Mesodermal cell (in vitro differentiated cells): ENCODE data around the gene SOCS3.
A peak's percentile ranks its signal among the peaks of the same experiment; 100 is the strongest.
"Not testable (repeated sequence)": the region's sequence is repeated elsewhere in the genome, so short reads cannot be mapped to it uniquely, and the experiment has no call there.

Experiments used
- H3K27ac ChIP-seq: 2 replicates; pipeline ENCODE4 v1.7.0; 2013; ENCODE audit warnings: mild to moderate bottlenecking, low read depth, low read length, moderate library complexity; ENCODE audit not compliant: severe bottlenecking
- H3K36me3 ChIP-seq: 2 replicates; pipeline ENCODE4 v1.7.1; 2013; ENCODE audit warnings: mild to moderate bottlenecking, low read length, moderate library complexity; ENCODE audit not compliant: control insufficient read depth, insufficient read depth
- H3K4me1 ChIP-seq: one replicate; pipeline ENCODE4 v1.7.1; 2013; ENCODE audit warnings: mild to moderate bottlenecking, low read length; ENCODE audit not compliant: insufficient read depth, control insufficient read depth, poor library complexity, severe bottlenecking
- H3K4me3 ChIP-seq: 2 replicates; pipeline ENCODE4 v1.7.0; 2013; ENCODE audit warnings: low read length, control low read depth, mild to moderate bottlenecking; ENCODE audit not compliant: insufficient read depth, poor library complexity, severe bottlenecking; ENCODE audit errors: extremely low read depth
- H3K9me3 ChIP-seq: 2 replicates; pipeline ENCODE4 v1.7.1; 2013; ENCODE audit warnings: mild to moderate bottlenecking, low read length, moderate library complexity; ENCODE audit not compliant: control insufficient read depth
- WGBS, 2 experiments: methylation state at CpG; one replicate each; pipeline ENCODE4 v1.1.5; 2013; ENCODE audit warnings: missing lambda C conversion rate in 2 of 2; ENCODE audit not compliant: insufficient coverage in 2 of 2; 5-methylcytosine and 5-hydroxymethylcytosine counted together

Gene SOCS3

DNA sequence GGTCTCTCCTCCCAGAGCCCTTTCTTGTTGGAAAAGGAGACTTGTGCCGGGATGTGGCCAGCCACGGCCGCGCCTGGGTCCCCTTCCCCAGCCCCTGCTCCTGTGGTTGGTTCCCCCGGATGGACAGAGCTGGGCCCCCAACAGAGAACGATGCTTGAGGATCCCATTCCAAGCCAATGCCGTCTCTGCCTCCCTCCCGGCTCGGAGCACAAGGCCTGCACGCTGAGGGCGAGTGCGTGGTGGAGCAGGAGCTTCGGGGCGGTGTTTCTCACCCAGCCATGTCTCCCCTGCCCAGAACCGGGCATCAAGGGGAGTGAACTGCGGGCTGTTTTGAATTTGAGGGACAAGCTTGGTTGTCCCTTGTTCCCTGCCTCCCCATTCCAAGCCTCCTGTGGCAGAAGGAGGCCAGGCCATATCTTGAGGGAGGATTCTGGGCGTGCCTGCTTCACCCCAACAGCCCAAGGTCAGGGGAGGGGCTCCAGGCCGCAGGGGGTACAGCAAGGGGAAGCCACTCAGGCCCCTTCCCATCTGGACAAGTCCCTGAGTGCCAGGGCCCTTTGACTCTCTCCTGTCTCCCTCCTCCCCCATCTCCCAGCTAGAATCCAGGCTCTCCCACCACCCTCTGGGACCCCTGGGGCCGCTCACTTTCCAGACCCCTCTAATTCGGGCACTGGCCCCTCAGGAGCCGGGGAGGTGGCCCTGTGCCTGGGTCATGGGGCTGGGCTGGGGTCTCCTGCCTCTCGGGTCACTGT is 43.6 kb downstream of the SOCS3 start:
- no peaks in the 10 kb centered on the region for H3K9me3 ChIP-seq
- peak overlapping the region; percentile 79 for H3K27ac ChIP-seq
- WGBS, 2 experiments = 25 to 39% methylated on average over 15 to 22 of the region's 22 CpGs
- H3K4me3 ChIP-seq = no peak overlapping the region
- peaks cover 36% of the 10 kb centered on the region for H3K4me1 ChIP-seq
- H3K36me3 ChIP-seq = no peaks in the 10 kb centered on the region

- no peaks in the 10 kb centered on the region for H3K36me3 ChIP-seq
- H3K4me1 ChIP-seq = peaks cover 36% of the 10 kb centered on the region
- H3K27ac ChIP-seq = peak overlapping the region; percentile 79
- WGBS, 2 experiments = 18 to 28% methylated on average over 9 to 11 of the region's 12 CpGs
- H3K4me3 ChIP-seq = no peak overlapping the region
- no peaks in the 10 kb centered on the region for H3K9me3 ChIP-seq
Observed at GRCh38 chr17:78315355-78316114, 44.3 kb downstream of the SOCS3 start.

DNA sequence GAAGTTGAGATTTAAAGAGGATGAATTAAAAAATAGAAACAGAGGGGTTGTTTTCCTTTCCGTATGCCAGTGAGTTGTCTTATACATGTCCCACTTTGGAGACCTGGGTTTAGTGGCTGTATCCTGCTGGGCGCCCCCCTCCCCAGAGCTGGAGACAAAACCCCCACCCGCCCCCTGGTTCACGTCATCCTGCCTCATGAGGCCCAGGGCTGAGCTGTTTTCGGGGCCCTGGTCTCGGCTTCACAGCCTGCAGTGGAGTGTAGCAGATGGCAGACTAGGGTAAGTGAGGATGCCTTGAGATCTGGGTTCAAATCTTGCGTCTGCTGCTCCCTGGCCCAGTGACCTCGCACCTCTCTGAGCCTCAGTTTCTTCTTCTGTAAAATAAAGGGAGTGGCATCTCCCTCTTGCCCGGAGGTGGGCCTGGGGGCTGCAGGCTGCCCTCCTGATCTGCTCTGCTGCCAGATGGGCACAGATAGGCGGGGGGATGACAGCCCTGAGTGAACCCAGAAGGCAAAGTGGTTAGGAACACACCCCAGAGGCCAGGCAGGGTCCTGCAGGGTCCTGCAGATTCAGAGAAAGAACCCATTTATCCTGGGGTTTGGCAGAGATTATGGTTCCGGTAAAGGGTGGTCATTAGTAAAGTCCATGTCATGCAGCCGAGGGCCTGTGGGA is 45.1 kb downstream of the SOCS3 start:
- H3K9me3 ChIP-seq = no peaks in the 10 kb centered on the region
- 70 to 79% methylated on average over 8 to 10 of the region's 12 CpGs for whole genome bisulfite sequencing, 2 experiments
- peak overlapping the region; percentile 35 for H3K4me3 ChIP-seq
- H3K36me3 ChIP-seq = no peaks in the 10 kb centered on the region
- peaks cover 36% of the 10 kb centered on the region for H3K4me1 ChIP-seq
- H3K27ac ChIP-seq = peak overlapping the region; percentile 79

GRCh38 chr17:78313735-78314648 is 45.9 kb downstream of the SOCS3 start:
- peaks cover 41% of the 10 kb centered on the region for H3K4me1 ChIP-seq
- H3K9me3 ChIP-seq = no peaks in the 10 kb centered on the region
- H3K36me3 ChIP-seq = no peaks in the 10 kb centered on the region
- H3K4me3 ChIP-seq = peak overlapping the region; percentile 35
- no peak overlapping the region for H3K27ac ChIP-seq
- WGBS, 2 experiments = 5 to 8% methylated on average over 59 to 66 of the region's 80 CpGs

DNA sequence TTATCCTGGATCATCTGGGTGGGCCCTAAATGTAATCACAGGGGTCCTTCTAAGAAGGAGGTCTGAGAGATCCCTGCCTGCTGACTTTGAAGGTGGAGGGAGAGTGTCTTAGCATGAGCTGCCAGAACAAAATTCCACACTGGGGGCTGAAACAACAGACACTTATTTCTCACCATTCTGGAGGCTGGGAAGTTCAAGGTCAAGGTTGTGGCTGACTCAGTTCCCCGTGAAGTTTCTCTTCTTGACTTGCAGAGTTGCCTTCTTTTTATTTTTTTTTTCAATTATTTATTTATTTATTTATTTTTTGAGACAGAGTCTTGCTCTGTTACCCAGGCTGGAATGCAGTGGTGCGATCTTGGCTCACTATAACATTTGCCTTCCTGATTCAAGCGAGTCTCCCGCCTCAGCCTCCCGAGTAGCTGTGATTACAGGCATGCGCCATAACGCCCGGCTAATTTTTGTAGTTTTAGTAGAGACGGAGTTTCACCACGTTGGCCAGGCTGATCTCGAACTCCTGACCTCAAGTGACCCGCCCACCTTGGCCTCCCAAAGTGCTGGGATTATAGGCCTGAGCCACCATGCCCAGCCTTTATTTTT is 50.1 kb downstream of the SOCS3 start:
- not testable (repeated sequence) for H3K27ac ChIP-seq, H3K9me3 ChIP-seq, H3K36me3 ChIP-seq, H3K4me3 ChIP-seq
- peaks cover 11% of the 10 kb centered on the region for H3K4me1 ChIP-seq
- 92 to 97% methylated on average over 11 of the region's 12 CpGs for WGBS, 2 experiments

DNA sequence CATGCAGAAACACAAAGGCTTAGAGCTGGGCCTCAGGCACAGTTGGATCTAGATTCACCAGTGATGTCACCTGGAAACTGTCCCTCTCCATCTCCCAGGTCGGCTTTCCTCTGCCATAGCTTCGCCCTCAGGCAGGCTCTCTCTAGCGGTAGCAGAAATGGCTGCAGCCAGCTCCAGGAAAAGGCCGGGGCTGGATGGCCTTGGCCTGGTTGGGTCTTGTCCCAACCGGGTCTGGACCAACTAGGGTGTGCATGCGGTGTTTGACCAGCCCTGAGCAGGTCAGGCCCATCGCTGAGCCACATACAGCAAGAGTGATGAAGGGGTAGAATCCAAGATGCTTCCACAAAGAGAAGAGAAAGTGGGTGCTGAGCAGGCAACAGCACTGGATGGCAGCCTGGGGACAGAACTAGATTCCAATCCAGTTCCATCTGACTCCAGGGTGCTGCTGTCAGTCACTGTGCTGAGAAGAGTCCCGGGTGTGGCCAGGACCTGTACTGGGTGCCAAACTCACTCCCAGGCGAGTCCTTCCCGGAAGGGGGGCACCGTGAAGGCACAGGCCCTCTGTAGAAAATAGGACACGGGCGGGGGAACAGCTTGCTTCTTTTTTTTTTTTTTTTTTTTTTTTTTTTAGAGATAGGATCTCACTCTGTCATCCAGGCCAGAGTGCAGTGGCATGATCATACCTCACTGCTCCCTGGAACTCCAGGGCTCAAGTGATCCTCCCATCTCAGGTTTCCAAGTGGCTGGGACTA is 51.8 kb downstream of the SOCS3 start:
- 84% methylated on average over 6 to 8 of the region's 13 CpGs for whole genome bisulfite sequencing, 2 experiments
- H3K36me3 ChIP-seq = no peaks in the 10 kb centered on the region
- H3K4me3 ChIP-seq = no peak overlapping the region
- peaks cover 8% of the 10 kb centered on the region for H3K4me1 ChIP-seq
- H3K9me3 ChIP-seq = peaks cover 7% of the 10 kb centered on the region
- no peak overlapping the region for H3K27ac ChIP-seq

GRCh38 chr17:78306913-78307312 is 53.0 kb downstream of the SOCS3 start:
- Histone ChIP-seq H3K36me3 (no peaks in the 10 kb centered on the region), H3K9me3 (peaks cover 7% of the 10 kb centered on the region), H3K4me1 (peaks cover 8% of the 10 kb centered on the region), H3K27ac (no peak overlapping the region), H3K4me3 (no peak overlapping the region)
- 70 to 75% methylated on average over 1 of the region's 1 CpG for WGBS, 2 experiments
